22Rv1 (cell line): ENCODE data around the gene SSH3.

Experiments used
- CTCF ChIP-seq: fragments of 450-650 bp; IDR thresholded peaks from 2 replicates; pipeline ENCODE4 v1.5.1; 2017; ENCODE audit warnings: mild to moderate bottlenecking
- ZFX ChIP-seq: fragments of 450-650 bp; IDR thresholded peaks from 2 replicates; pipeline ENCODE4 v1.6.1; 2017; ENCODE audit warnings: antibody characterized with exemption, borderline replicate concordance

- no peak for TF ChIP-seq CTCF
- TF ChIP-seq ZFX = no peak
Measured at GRCh38 chr11:67320011-67320410, 16.7 kb downstream of the SSH3 start.
